Vagina (tissue), 2 donors: ENCODE measurements around the gene KCNG2. TPM values are rescaled to one million over a fixed set of nuclear protein-coding genes. Genes with fewer than 3 reads are reported as not detected.

Experiments
- DNase-seq, 2 donors: peaks; one replicate each; pipeline ENCODE4 v3.0.0-alpha.2; 2017; ENCODE audit errors: extremely low spot score in 2 of 2
- H3K27ac ChIP-seq: fragments of 200-600 bp; sonication (generic); one replicate; pipeline ENCODE4 v1.5.1; 2019
- H3K27me3 ChIP-seq: fragments of 200-600 bp; sonication (generic); one replicate; pipeline ENCODE4 v1.5.1; 2019
- H3K36me3 ChIP-seq, 2 donors: fragments of 200-600 bp; sonication (generic); one replicate each; pipeline ENCODE4 v1.5.1; 2017 to 2019
- H3K4me1 ChIP-seq: fragments of 200-600 bp; sonication (generic); one replicate; pipeline ENCODE4 v1.5.1; 2019
- H3K4me3 ChIP-seq, 2 donors: fragments of 200-600 bp; sonication (generic); 1 replicate in 1 of 2; 2 replicates in 1 of 2; pipeline ENCODE4 v1.5.1; 2016 to 2019
- H3K9me3 ChIP-seq: fragments of 200-600 bp; sonication (generic); one replicate; pipeline ENCODE4 v1.5.1; 2019
- POLR2A ChIP-seq, 2 donors: fragments of 450-650 bp; IDR thresholded peaks; one replicate each; pipeline ENCODE4 v1.6.1; 2017; ENCODE audit warnings: antibody characterized with exemption in 2 of 2, mild to moderate bottlenecking in 2 of 2, moderate library complexity in 2 of 2
- POLR2AphosphoS5 ChIP-seq, 2 donors: sonication (generic); formaldehyde crosslinking; IDR thresholded peaks; one replicate each; pipeline ENCODE4 v1.9.0; 2017; ENCODE audit warnings: antibody characterized with exemption in 2 of 2, mild to moderate bottlenecking in 2 of 2, low read depth in 1 of 2; ENCODE audit not compliant: insufficient read depth in 1 of 2
- intact Hi-C: fragments of 100-400 bp; cut with DNase I; formaldehyde crosslinking; loops from one replicate; pipeline ENCODE4 v1.15.1; 2023
- total RNA-seq: library from RNA; depleted of rRNA; stranded (reverse); fragments of >200 nt; gene quantifications from one replicate; pipeline ENCODE4 v1.2.3, GENCODE V29; 2016
- TF ChIP-seq, protein P1 (sequence below), 3 experiments: fragments of 450-650 bp in 2 of 3; fragments of 200-600 bp in 1 of 3; sonication (generic) in 1 of 3; IDR thresholded peaks; one replicate each; pipeline ENCODE4 v1.5.1; 2017 to 2019; ENCODE audit warnings: antibody characterized with exemption in 3 of 3, mild to moderate bottlenecking in 2 of 3, moderate library complexity in 2 of 3

KCNG2 gene
- total RNA-seq, 1 donor from 2014 or later, result not detected

DNA sequence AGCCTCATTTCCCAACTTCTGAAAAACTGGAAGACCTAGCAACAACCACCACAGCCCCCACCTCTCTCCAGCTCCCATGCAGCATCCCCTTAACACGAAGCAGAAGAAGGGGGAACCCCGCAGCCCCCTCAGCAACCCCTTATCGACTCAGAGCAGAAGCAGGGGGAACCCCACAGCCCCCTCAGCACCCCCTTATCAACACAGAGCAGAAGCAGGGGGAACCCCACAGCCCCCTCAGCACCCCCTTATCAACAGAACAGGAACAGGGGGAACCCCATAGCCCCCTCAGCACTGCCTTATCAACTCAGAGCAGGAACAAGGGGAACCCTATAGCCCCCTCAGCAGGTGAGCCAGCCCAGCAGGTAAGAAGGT lies 147.0 kb downstream of the KCNG2 start:
- Histone ChIP-seq H3K27me3 (no peaks in the 10 kb centered on the region), H3K36me3 (peaks cover 0 to 25% of the 10 kb centered on the region in 2 donors), H3K4me3 (no peak overlapping the region), H3K27ac (no peak overlapping the region), H3K9me3 (no peaks in the 10 kb centered on the region), H3K4me1 (peaks cover 87% of the 10 kb centered on the region)
- no peak for TF ChIP-seq POLR2AphosphoS5 (IDR thresholded peaks at IDR 0.05; ENCODE audit: insufficient read depth in 1 of 2, low read depth in 1 of 2)
- no peak for TF ChIP-seq POLR2A (IDR thresholded peaks at IDR 0.05)
- TF ChIP-seq, protein P1, sequence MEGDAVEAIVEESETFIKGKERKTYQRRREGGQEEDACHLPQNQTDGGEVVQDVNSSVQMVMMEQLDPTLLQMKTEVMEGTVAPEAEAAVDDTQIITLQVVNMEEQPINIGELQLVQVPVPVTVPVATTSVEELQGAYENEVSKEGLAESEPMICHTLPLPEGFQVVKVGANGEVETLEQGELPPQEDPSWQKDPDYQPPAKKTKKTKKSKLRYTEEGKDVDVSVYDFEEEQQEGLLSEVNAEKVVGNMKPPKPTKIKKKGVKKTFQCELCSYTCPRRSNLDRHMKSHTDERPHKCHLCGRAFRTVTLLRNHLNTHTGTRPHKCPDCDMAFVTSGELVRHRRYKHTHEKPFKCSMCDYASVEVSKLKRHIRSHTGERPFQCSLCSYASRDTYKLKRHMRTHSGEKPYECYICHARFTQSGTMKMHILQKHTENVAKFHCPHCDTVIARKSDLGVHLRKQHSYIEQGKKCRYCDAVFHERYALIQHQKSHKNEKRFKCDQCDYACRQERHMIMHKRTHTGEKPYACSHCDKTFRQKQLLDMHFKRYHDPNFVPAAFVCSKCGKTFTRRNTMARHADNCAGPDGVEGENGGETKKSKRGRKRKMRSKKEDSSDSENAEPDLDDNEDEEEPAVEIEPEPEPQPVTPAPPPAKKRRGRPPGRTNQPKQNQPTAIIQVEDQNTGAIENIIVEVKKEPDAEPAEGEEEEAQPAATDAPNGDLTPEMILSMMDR (IDR thresholded peaks at IDR 0.05), result no peak
- no peak for DNase-seq
- intact Hi-C loops, result no loop called here

GRCh38 chr18:79945118-79946042 lies 147.6 kb downstream of the KCNG2 start:
- intact Hi-C loops, result no loop called here
- H3K36me3 ChIP-seq, result peaks cover 0 to 25% of the 10 kb centered on the region in 2 donors
- no peak for DNase-seq

DNA sequence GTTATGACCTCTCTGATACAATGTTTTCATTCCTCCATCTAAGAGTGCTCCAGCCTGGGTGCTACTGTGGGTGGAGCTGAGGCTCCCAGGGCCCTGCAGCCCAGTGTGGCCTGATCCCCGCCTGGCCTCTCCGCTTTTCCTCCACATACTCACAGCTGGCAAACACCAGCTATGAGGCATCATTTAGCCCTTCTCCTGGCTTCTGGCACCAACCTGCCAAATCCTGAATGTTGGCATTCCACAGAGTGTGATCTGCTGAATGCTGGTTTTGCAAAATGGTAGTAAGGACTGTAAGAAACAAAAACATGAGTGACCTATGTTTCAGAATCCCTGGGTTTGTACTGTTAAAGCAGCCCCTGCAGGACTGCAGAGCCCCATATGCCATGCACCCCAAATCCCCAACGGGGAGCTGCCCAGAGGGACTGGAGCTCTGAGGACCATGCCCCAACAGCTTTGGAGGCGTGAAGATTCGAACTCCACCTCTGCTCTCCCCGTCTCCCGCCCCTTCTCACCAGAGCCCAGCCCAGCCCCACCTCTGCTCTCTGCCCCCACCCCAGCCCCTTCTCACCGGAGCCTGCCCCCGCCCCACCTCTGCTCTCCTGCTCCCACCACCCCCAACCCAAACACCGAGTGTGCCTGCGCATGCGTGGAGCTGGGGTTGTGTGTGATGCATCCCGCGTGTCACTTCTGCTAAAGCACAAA lies 149.5 kb downstream of the KCNG2 start:
- Histone ChIP-seq H3K4me3 (no peak overlapping the region), H3K27me3 (no peaks in the 10 kb centered on the region), H3K27ac (no peak overlapping the region), H3K4me1 (peaks cover 84% of the 10 kb centered on the region), H3K9me3 (no peaks in the 10 kb centered on the region), H3K36me3 (peaks cover 0 to 12% of the 10 kb centered on the region in 2 donors)
- TF ChIP-seq POLR2AphosphoS5 (IDR thresholded peaks at IDR 0.05; ENCODE audit: insufficient read depth in 1 of 2, low read depth in 1 of 2) (peak; percentile 20 to 26), POLR2A (IDR thresholded peaks at IDR 0.05) (no peak)
- TF ChIP-seq, protein P1 (IDR thresholded peaks at IDR 0.05), result no peak
- DNase-seq, result no peak
- intact Hi-C loops, result no loop called here

More at GRCh38 chr18:79945118-79946042, 147.6 kb downstream of the KCNG2 start:
- Histone ChIP-seq H3K27me3 (no peaks in the 10 kb centered on the region), H3K9me3 (no peaks in the 10 kb centered on the region), H3K4me3 (no peak overlapping the region), H3K4me1 (peaks cover 94% of the 10 kb centered on the region), H3K27ac (no peak overlapping the region)
- no peak for TF ChIP-seq POLR2AphosphoS5 (IDR thresholded peaks at IDR 0.05; ENCODE audit: insufficient read depth in 1 of 2, low read depth in 1 of 2)
- TF ChIP-seq, protein P1 (IDR thresholded peaks at IDR 0.05), result no peak
- no peak for TF ChIP-seq POLR2A (IDR thresholded peaks at IDR 0.05)

GRCh38 chr18:79947881-79948610 lies 150.3 kb downstream of the KCNG2 start:
- Histone ChIP-seq H3K27ac (no peak overlapping the region), H3K9me3 (no peaks in the 10 kb centered on the region), H3K36me3 (peaks cover 0 to 4% of the 10 kb centered on the region in 2 donors), H3K27me3 (no peaks in the 10 kb centered on the region), H3K4me1 (peaks cover 85% of the 10 kb centered on the region), H3K4me3 (no peak overlapping the region)
- DNase-seq, result no peak
- intact Hi-C loops, result no loop called here
- TF ChIP-seq POLR2A (IDR thresholded peaks at IDR 0.05) (no peak), POLR2AphosphoS5 (IDR thresholded peaks at IDR 0.05; ENCODE audit: insufficient read depth in 1 of 2, low read depth in 1 of 2) (no peak)
- TF ChIP-seq, protein P1 (IDR thresholded peaks at IDR 0.05), result no peak
